ENCODE measurements around the gene ZBTB21.
"Not testable (repeated sequence)": the region's sequence is repeated elsewhere in the genome, so short reads cannot be mapped to it uniquely, and the experiment has no call there.

ZBTB21 gene

GRCh38 chr21:41966041-41966833 lies 43.9 kb downstream of the ZBTB21 start:
- DNase-seq, result no peak

DNA sequence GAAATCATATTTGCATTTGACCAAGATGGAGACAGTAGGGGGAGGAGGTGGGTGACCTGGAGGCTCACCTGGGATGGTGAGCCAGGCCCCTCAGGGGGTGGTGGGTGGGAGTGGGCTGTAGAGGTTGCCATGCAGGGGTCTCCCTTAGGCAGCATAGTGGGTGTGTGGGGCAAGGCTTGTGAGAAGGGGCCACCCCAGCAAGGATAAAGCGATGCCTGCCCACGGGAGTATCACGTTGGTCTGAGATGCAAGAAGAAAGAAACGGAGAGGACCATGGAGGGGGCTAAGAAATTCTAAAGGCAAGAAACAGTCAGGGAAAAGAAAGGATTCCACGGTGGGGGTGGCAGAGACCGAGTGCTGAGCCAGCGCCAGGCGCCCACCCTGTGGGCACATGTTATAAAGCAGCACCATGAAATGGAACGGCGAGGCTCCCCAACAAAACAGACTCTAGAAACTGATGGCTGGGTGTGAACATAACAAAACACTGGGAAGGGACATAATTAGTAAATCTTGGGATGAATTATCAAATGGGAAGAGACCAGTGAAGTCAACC lies 44.6 kb downstream of the ZBTB21 start:
- DNase-seq, result no peak

- no peak for DNase-seq
Measured at GRCh38 chr21:41965045-41965444, 45.1 kb downstream of the ZBTB21 start.

- DNase-seq, result no peak
Measured at GRCh38 chr21:41964171-41964570, 46.0 kb downstream of the ZBTB21 start.

- DNase-seq, result no peak
Measured at GRCh38 chr21:41962425-41962966, 47.7 kb downstream of the ZBTB21 start.

DNA sequence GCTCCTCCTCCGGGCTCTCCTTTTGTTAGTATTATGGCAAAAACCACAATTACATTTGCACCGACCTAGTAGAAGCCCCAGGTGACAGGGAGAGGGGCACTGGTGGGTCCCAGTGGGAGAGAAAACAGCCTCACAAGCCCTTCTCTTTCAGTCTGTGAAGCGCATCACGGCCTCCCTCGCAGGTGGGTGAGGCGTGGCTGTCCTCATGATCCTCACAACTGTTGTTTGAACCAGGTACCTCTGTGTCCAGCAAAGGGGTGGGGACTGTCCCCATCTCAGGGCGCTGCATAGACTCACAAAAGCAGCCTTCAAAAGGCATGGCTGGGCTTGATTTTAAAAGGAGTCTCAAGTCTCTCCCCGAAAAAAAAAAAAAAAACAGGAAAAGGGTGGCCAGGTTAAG lies 48.4 kb downstream of the ZBTB21 start:
- DNase-seq, result no peak

DNA sequence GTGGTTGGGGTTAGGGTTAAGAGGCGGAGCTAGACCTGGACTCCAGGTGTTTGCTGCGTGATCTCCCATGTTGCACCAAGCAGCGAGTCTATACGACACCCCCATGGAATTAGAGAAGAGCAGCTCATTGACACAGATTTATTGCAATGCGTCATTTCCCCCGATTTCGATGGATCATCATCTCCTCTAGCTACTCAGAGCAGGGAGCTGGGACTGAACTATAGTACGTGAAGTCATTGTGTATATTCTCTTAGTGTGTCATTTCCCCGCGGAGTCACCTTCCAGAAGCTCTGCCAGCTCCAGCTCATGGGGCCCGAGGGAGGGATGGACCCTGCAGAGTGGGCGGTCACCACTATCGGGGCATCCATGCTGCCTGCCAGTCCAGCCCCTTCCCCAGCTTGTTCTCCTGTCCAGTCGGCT lies 48.9 kb downstream of the ZBTB21 start:
- no peak for DNase-seq

DNA sequence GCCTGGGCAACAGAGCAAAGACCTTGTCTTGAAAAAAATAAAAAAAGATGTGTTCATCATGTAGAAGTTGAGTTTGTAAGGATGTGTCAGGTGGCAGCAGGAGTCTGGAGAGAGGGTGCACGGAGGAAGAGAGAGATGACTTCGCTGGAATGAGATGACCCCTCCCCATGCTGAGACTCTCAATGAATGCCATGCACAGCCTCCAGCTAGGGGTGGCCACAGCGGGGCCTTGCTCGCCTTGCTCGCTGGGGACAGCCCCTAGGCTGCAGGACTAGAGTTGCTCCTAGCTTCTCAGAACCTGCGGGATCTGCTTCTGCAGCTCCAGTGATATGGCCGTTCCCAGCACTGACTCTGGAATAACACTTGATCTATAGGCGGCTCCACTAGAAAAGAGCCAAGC lies 49.8 kb downstream of the ZBTB21 start:
- DNase-seq, result no peak

GRCh38 chr21:41959697-41960096 lies 50.5 kb downstream of the ZBTB21 start:
- DNase-seq, result not testable (repeated sequence)

DNA sequence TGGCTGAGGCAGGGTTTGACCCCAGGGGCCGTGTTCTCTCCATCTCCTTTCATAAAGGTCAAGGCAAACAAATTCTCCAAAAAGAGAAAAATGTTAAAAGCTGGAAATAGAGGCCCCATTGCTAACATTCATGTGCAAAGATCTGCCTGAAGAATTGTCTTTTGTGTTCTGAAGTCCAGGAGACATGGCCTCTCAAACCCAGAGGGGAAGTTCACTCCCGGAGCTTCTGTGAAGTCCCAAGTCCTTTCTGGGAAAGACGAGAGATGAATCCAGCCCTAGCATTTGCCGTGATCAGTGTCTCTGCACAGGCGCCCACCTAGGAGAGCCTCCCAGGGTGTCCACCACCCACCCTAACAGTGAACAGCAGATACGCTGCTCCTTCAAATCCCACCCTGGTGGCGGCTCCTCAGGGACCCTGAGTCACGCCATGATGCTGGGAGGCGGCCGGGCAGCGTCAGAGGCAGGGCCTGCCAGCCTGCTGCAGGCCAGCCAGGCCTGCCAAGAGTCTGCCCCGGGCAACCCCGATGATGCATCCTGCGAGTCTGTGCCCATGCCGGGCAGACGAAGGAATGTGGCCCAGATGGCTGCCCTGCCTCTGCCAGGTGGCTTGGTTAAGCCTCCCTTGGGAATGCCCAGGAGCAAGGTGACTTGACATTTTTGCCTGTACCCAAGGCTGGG lies 51.1 kb downstream of the ZBTB21 start:
- DNase-seq, result no peak

GRCh38 chr21:41957991-41958766 lies 52.0 kb downstream of the ZBTB21 start:
- no peak for DNase-seq

DNA sequence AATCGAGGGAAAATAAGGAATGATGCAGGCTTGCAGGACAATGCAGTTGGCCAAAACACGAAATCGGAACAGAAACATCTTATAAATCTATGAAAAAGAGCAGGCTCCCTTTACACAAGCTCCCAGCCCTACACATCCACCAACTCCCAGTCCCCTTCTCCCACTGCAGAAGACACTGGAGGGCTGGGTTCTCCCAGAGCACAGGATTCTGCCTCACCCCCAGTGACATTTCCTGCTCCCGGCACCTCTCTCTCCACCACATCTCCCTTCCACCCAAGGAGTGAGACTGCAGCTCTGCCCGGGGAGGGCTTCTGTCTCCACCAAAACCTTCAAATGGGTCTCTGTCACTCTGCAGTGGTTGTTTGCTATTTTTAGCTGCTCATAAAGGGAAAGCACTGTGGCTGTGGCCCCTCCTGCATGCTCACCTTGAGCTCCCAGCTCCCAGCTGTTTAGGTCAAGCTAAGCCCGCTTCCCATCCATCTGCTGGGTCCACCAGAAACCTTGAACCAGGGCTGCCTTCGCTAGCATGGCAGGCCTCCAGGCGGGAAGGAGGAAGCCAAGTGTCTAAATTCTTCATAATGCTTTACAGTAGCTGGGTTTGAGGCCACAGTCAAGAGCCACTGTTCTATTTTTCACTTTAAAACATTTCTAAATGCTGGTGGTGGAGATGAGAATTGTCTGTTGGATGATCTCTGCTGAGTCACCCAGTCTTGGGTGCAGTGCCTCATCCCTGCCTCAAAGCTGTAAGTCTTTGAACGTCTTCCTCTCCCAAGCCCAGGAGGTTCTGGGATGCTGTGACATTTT lies 53.0 kb downstream of the ZBTB21 start:
- DNase-seq, result no peak

GRCh38 chr21:41955516-41955915 lies 54.6 kb downstream of the ZBTB21 start:
- no peak for DNase-seq

GRCh38 chr21:41954654-41955499 lies 55.3 kb downstream of the ZBTB21 start:
- DNase-seq, result no peak

DNA sequence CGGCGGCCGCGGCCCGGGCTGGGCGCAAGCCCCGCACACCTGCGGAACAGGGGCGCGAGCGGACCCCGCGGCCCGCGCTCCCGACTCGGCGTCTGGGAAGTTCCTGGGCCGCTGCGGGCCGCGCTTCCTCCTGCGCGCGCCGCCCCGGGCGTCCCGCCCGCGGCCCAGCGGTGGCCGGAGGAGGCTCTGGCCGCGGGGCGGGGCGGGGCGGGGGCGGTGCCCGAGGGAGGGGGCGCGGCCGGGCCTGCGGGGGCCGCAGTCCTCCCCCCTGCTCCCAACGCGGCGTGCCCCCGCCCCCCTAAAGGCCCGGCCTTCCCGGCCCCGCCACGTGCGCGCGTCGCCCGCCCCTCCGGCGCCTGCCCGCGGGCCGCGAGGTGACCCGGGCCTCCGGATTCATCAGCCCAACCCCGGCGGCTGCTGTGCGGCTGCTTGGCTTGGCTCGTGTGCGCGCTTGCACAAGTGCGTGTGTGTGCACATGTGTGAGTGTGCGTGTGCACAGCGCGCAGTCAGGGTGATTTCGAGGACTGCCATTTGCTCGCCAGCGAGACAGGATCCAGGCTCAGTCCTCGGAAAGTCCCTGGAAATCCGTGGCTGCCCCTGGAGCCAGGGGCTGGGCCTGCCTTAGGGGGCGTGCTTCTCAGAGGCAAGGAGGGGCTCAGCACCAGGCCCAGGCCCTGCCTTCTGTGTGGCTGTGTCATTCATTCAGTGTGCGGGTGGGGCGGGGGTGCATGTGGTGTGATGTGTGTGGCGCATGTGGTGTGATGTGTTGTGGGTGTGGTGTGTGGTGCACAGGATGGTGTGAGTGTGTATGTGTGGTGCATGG lies 56.1 kb downstream of the ZBTB21 start, which contains the start of gene C2CD2:
TSS of gene C2CD2 (minus strand) at position 188 of the 823 bp plus-strand sequence. CDS start 370 bp downstream, outside the sequence.
- DNase-seq, result peak in 1 of 6 experiments; percentile 12

- DNase-seq, result no peak
Measured at GRCh38 chr21:41953249-41953830, 56.8 kb downstream of the ZBTB21 start.

DNA sequence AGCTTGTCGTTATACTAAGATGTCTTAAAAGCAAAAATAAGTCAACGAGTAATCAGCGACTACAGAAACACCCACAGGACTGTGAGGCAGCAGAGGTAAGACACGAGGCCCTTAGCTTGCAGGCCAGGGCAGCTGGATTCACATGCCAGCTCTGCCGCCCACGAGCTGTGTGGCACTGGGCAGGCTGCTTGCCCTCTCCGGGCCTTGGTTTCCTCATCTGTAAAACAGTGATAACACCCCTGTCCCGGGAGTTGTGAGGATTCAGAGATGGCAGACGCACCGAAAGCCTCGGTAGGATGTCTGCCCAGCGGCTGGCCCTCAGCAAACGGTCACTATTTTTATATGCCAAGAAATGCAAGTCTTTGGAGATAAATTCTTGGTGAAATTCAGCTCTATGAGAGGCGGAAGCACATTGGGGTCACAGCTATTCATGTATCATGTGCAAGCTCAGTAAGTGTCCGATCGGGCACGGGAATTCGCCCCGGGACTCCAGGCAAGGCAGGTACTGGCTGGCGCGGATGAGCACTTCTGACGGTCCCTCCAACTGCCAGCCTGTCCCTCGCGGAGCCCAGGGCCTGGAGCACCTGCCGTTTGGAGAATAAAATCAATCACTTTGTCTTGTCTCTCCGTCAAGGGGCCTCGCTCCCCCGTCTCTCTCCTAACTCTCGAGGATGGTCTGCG lies 57.5 kb downstream of the ZBTB21 start:
- DNase-seq, result no peak

GRCh38 chr21:41951876-41952567 lies 58.1 kb downstream of the ZBTB21 start:
- DNase-seq, result no peak
